Measurements from ENCODE around the gene GAD1.
A peak's percentile ranks its signal among the peaks of the same experiment; 100 is the strongest.

Gene GAD1

GRCh38 chr2:170778900-170779299 is 37.8 kb upstream of the GAD1 start:
- no peak for TF ChIP-seq CTCF (IDR thresholded peaks at IDR 0.05; ENCODE audit: insufficient read depth, low read depth, low read length, missing control alignments)
- no peak for DNase-seq (ENCODE audit: low read depth)
- H3K4me3 ChIP-seq (ENCODE audit: low read length): no peak overlapping the region

GRCh38 chr2:170779304-170779703 is 37.4 kb upstream of the GAD1 start:
- TF ChIP-seq CTCF (IDR thresholded peaks at IDR 0.05; ENCODE audit: insufficient read depth, low read depth, low read length, missing control alignments): no peak
- DNase-seq (ENCODE audit: low read depth): no peak
- H3K4me3 ChIP-seq (ENCODE audit: low read length): no peak overlapping the region

- no peak for TF ChIP-seq CTCF (IDR thresholded peaks at IDR 0.05; ENCODE audit: insufficient read depth, low read depth, low read length, missing control alignments)
- no peak overlapping the region for H3K4me3 ChIP-seq (ENCODE audit: low read length)
- no peak for DNase-seq (ENCODE audit: low read depth)
These were observed 34.0 kb upstream of the GAD1 start for GRCh38 chr2:170782673-170783072.

GRCh38 chr2:170783549-170783948 is 33.1 kb upstream of the GAD1 start:
- no peak overlapping the region for H3K4me3 ChIP-seq (ENCODE audit: low read length)
- no peak for TF ChIP-seq CTCF (IDR thresholded peaks at IDR 0.05; ENCODE audit: insufficient read depth, low read depth, low read length, missing control alignments)
- DNase-seq (ENCODE audit: low read depth): no peak

- TF ChIP-seq CTCF (IDR thresholded peaks at IDR 0.05; ENCODE audit: insufficient read depth, low read depth, low read length, missing control alignments): no peak
- no peak for DNase-seq (ENCODE audit: low read depth)
These were observed 17.7 kb upstream of the GAD1 start for GRCh38 chr2:170798996-170799395.

GRCh38 chr2:170806548-170806947 is 10.1 kb upstream of the GAD1 start:
- no peak overlapping the region for H3K4me3 ChIP-seq (ENCODE audit: low read length)
- no peak for TF ChIP-seq CTCF (IDR thresholded peaks at IDR 0.05; ENCODE audit: insufficient read depth, low read depth, low read length, missing control alignments)
- DNase-seq (ENCODE audit: low read depth): no peak

More at GRCh38 chr2:170798996-170799395, 17.7 kb upstream of the GAD1 start:
- no peak overlapping the region for H3K4me3 ChIP-seq (ENCODE audit: low read length)

- H3K4me3 ChIP-seq (ENCODE audit: low read length): no peak overlapping the region
- DNase-seq (ENCODE audit: low read depth): peak; percentile 84
- peak; percentile 65 for TF ChIP-seq CTCF (IDR thresholded peaks at IDR 0.05; ENCODE audit: insufficient read depth, low read depth, low read length, missing control alignments)
These were observed 3.7 kb upstream of the GAD1 start for GRCh38 chr2:170812710-170813600.

Data from epithelial cell of esophagus (primary cell).